Gastrocnemius medialis (tissue), 4 donors: ENCODE measurements around the gene ASB3. TPM values are rescaled to one million over a fixed set of nuclear protein-coding genes. Genes with fewer than 3 reads are reported as not detected.

Experiments
- ATAC-seq, 2 donors: fragments of 150-250 bp; one replicate each; pipeline ENCODE4 v1.9.1; 2016
- DNase-seq, 2 donors: peaks; one replicate each; pipeline ENCODE4 v3.0.0-alpha.2; 2019
- H3K27ac ChIP-seq, 4 donors: fragments of 200-600 bp; sonication (generic); 1 replicate in 1 of 4; 2 replicates in 3 of 4; pipeline ENCODE4 v1.5.1; 2016 to 2018; ENCODE audit warnings: mild to moderate bottlenecking in 2 of 4, moderate library complexity in 1 of 4
- H3K27me3 ChIP-seq, 3 donors: fragments of 200-600 bp; sonication (generic) in 2 of 3; 1 replicate in 1 of 3; 2 replicates in 2 of 3; pipeline versions ENCODE4 v1.5.1 to v1.6.0; 2016 to 2019; ENCODE audit warnings: mild to moderate bottlenecking in 1 of 3, moderate library complexity in 1 of 3
- H3K36me3 ChIP-seq, 2 donors: fragments of 200-600 bp; sonication (generic) in 1 of 2; one replicate each; pipeline ENCODE4 v1.5.1; 2017 to 2018
- H3K4me1 ChIP-seq, 2 donors: fragments of 200-600 bp; sonication (generic) in 1 of 2; one replicate each; pipeline ENCODE4 v1.5.1; 2016 to 2017; ENCODE audit warnings: mild to moderate bottlenecking in 2 of 2
- H3K4me3 ChIP-seq, 4 donors: fragments of 200-600 bp; sonication (generic) in 3 of 4; 1 replicate in 1 of 4; 2 replicates in 3 of 4; pipeline ENCODE4 v1.5.1; 2016 to 2019; ENCODE audit warnings: mild to moderate bottlenecking in 2 of 4
- H3K9me3 ChIP-seq, 3 donors: fragments of 200-600 bp; sonication (generic) in 2 of 3; 1 replicate in 1 of 3; 2 replicates in 2 of 3; pipeline ENCODE4 v1.5.1; 2016 to 2019
- POLR2A ChIP-seq, 2 donors: fragments of 450-650 bp; IDR thresholded peaks; one replicate each; pipeline ENCODE4 v1.6.1; 2017; ENCODE audit warnings: antibody characterized with exemption in 2 of 2, mild to moderate bottlenecking in 2 of 2, moderate library complexity in 2 of 2
- in situ Hi-C, 4 donors: fragments of 200-750 bp; cut with MboI; loops; one replicate each; pipeline versions ENCODE4 v1.15.0 to v1.8.0; 2017; ENCODE audit warnings: low sequenced_read_pairs in 4 of 4
- intact Hi-C: fragments of 100-400 bp; cut with DNase I; formaldehyde crosslinking; loops from one replicate; pipeline ENCODE4 v1.15.1; 2023; ENCODE audit warnings: low total_unique reads
- total RNA-seq, 4 donors: library from RNA; depleted of rRNA; stranded (reverse); fragments of >200 nt; gene quantifications; one replicate each; pipeline versions ENCODE4 v1.1.0 to v1.2.3, GENCODE V29; 2016
- TF ChIP-seq, protein P1 (sequence below), 5 experiments: fragments of 450-650 bp in 3 of 5; fragments of 200-600 bp in 2 of 5; sonication (generic) in 2 of 5; IDR thresholded peaks in 4 of 5; conservative IDR thresholded peaks in 1 of 5; 1 replicate in 4 of 5; 2 replicates in 1 of 5; pipeline ENCODE4 v1.5.1; 2016 to 2019; ENCODE audit warnings: antibody characterized with exemption in 5 of 5, mild to moderate bottlenecking in 3 of 5, moderate library complexity in 3 of 5

ASB3 gene
- total RNA-seq, 4 donors from 2014 or later: 5.0 to 7.6 (median 6.4) TPM

DNA sequence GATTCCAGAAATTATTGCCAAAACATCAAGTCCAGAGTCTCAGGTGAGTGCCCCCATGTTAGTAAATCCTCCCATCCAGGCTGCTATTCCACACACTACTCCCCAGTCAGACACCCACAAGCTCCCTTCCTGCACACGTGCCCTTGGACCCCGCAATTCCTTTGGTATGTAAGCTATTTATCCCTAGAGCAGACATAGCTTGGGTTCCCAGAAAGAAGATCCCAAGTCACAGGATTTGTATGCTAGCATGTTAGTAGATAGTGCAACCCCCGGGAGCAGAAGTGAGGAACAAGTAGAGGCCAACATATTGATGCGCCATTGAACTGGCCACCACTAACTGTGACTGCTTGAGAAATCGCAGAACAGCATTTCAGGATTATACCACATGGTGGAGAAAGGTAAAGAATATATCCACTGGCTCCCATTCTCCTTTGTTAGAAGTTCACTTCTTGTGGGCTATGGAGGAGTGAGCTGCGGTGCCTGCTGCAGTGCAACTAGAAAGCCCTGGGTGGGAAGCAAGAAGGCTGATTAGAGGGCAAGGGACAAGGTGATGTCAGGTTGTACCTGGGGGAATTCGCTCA is 156.6 kb downstream of the ASB3 start:
- Histone ChIP-seq H3K27ac (no peak overlapping the region), H3K4me1 (no peaks in the 10 kb centered on the region), H3K36me3 (no peaks in the 10 kb centered on the region), H3K9me3 (no peaks in the 10 kb centered on the region), H3K4me3 (no peak overlapping the region), H3K27me3 (no peaks in the 10 kb centered on the region)
- TF ChIP-seq POLR2A (IDR thresholded peaks at IDR 0.05): no peak
- TF ChIP-seq, protein P1, sequence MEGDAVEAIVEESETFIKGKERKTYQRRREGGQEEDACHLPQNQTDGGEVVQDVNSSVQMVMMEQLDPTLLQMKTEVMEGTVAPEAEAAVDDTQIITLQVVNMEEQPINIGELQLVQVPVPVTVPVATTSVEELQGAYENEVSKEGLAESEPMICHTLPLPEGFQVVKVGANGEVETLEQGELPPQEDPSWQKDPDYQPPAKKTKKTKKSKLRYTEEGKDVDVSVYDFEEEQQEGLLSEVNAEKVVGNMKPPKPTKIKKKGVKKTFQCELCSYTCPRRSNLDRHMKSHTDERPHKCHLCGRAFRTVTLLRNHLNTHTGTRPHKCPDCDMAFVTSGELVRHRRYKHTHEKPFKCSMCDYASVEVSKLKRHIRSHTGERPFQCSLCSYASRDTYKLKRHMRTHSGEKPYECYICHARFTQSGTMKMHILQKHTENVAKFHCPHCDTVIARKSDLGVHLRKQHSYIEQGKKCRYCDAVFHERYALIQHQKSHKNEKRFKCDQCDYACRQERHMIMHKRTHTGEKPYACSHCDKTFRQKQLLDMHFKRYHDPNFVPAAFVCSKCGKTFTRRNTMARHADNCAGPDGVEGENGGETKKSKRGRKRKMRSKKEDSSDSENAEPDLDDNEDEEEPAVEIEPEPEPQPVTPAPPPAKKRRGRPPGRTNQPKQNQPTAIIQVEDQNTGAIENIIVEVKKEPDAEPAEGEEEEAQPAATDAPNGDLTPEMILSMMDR (IDR thresholded peaks at IDR 0.05 in 4 of 5, conservative IDR thresholded peaks at IDR 0.05 in 1 of 5): no peak
- intact Hi-C loops (no loop called here), in situ Hi-C loops (no loop called here)
- DNase-seq (no peak), ATAC-seq (no peak)

DNA sequence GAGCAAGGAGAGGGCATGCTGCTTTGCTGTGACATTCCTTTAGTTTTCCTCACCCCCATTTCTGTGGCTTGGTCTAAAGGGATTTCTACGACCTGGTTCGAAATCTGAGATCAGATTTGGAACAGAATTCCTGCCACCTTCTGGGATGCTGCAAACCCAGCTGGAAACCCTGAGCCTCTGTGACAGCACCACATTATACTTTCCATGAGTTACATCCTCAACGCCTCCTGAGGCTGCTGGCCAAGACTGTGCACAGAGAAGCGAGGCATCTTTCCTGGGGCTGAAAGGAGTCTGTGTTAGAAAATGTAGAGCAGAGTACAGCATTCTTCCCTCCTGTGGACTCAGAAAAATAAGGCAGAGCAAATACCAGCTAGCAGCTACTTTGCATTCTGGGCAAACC is 157.3 kb downstream of the ASB3 start:
- Histone ChIP-seq H3K27me3 (no peaks in the 10 kb centered on the region), H3K27ac (no peak overlapping the region), H3K36me3 (no peaks in the 10 kb centered on the region), H3K9me3 (no peaks in the 10 kb centered on the region), H3K4me3 (no peak overlapping the region), H3K4me1 (no peaks in the 10 kb centered on the region)
- intact Hi-C loops (no loop called here), in situ Hi-C loops (no loop called here)
- ATAC-seq (no peak), DNase-seq (no peak)
- TF ChIP-seq, protein P1 (IDR thresholded peaks at IDR 0.05 in 4 of 5, conservative IDR thresholded peaks at IDR 0.05 in 1 of 5): no peak
- TF ChIP-seq POLR2A (IDR thresholded peaks at IDR 0.05): no peak

DNA sequence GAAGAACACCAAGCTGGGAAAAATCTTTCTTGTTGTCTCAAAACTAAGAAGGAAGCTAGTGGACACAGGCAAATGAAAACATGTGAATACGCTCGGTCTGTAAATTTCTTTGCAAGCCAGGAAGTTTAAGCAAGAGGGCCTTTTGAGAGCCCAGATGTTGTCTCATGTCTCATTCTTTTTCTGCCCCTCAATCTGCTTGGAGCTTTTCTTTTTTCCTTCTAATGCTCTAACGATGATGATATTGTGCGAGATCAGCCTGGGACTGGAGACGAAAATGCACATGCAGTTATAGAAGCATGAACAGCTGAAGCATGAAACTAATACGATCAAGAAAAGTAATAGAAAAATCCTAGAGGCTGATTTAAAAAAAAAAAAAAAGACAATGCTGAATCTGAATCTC is 157.8 kb downstream of the ASB3 start:
- no peak for ATAC-seq
- Histone ChIP-seq H3K9me3 (no peaks in the 10 kb centered on the region), H3K4me3 (no peak overlapping the region), H3K4me1 (no peaks in the 10 kb centered on the region), H3K27me3 (no peaks in the 10 kb centered on the region), H3K27ac (no peak overlapping the region), H3K36me3 (no peaks in the 10 kb centered on the region)
- in situ Hi-C loops: no loop called here
- intact Hi-C loops: no loop called here
- no peak for DNase-seq
- TF ChIP-seq, protein P1 (IDR thresholded peaks at IDR 0.05 in 4 of 5, conservative IDR thresholded peaks at IDR 0.05 in 1 of 5): no peak
- TF ChIP-seq POLR2A (IDR thresholded peaks at IDR 0.05): no peak

DNA sequence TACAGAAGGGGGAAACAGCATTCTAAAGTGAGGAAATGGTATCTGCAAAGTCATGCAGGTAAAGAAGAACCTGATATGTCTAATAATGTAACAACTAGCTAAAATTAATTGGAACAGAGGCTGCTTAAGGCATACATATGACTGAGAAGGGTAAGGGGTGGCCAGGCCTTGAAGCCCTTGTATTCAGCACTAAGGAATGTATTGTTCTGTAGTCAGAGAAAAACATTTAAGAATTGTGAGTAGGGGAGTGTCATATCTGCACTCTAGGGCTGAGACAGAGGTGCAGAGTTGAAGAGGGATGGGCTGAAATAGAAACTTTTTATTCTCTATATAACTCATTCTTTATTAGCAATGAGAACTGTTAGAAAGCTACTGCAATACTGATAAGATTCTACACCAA is 164.6 kb downstream of the ASB3 start:
- Histone ChIP-seq H3K36me3 (no peaks in the 10 kb centered on the region), H3K4me1 (no peaks in the 10 kb centered on the region), H3K27ac (no peak overlapping the region), H3K9me3 (no peaks in the 10 kb centered on the region), H3K27me3 (no peaks in the 10 kb centered on the region), H3K4me3 (no peak overlapping the region)
- intact Hi-C loops: no loop called here
- ATAC-seq (no peak), DNase-seq (no peak)
- in situ Hi-C loops: no loop called here
- TF ChIP-seq, protein P1 (IDR thresholded peaks at IDR 0.05 in 4 of 5, conservative IDR thresholded peaks at IDR 0.05 in 1 of 5): no peak
- no peak for TF ChIP-seq POLR2A (IDR thresholded peaks at IDR 0.05)

DNA sequence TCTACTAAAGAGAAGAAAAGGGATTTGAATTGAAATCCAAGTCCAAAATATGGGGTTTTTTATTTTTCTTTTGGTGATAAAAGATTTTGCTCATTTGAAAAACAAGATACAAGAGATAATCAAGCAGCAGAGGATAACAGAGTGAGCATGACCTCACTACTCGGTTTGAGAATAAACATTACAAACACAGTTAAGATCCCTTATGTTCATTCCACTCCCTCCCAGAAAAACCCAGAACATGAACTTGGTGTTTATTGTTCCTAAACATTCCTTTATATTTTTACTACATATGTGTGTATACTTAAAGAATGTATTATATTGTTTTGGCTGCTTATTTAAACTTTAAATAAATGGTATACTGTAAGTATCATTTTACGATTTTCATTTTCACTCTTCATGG is 165.8 kb downstream of the ASB3 start:
- H3K27me3 ChIP-seq: no peaks in the 10 kb centered on the region
- intact Hi-C loops (no loop called here), in situ Hi-C loops (no loop called here)
- no peak for ATAC-seq
- no peaks in the 10 kb centered on the region for H3K4me1 ChIP-seq
- DNase-seq: no peak
- H3K27ac ChIP-seq: no peak overlapping the region
- TF ChIP-seq, protein P1 (IDR thresholded peaks at IDR 0.05 in 4 of 5, conservative IDR thresholded peaks at IDR 0.05 in 1 of 5): no peak
- TF ChIP-seq POLR2A (IDR thresholded peaks at IDR 0.05): no peak
- H3K36me3 ChIP-seq: no peaks in the 10 kb centered on the region
- H3K9me3 ChIP-seq: no peaks in the 10 kb centered on the region
- no peak overlapping the region for H3K4me3 ChIP-seq
